ENCODE data around the gene PLA2G4D.

Gene PLA2G4D

DNA sequence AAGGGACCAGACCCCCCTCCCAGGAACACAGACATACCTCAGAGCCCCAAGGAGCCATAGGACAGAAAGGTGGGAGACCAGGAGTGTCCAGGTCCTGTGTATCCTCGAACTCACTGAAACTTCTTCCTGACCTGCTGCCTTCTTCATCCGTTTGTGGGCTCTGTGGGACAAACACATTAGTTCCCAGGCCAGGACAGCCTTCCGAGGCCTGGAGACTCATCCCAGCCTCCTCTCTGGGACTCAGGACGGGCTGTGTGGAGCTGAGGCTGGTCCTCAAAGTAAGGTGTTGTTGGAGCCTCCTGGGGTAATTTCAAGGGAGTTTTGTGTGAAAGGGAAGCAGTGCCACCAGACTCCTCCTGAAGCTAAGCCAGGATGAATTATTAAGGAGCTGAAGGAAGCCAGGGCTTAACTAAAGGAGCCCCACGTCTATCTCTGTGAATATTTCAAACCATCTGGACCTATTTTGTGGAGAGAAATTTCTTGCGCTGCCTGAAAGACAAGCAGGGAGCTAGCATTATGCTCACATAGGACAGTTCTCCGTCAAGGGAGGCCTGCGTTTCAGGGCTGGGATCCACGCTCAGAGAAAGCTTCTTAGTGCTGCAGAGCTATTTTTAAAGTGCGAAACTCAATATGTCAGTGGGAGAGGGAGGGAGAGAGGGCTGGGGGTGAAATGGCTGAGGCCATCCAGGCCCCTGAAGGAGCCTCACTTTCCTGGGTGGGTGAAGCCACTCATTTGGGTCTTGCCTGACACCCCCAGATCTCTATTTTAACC is 43.7 kb downstream of the PLA2G4D start:
- DNase-seq (ENCODE audit: low spot score) = no peak

DNA sequence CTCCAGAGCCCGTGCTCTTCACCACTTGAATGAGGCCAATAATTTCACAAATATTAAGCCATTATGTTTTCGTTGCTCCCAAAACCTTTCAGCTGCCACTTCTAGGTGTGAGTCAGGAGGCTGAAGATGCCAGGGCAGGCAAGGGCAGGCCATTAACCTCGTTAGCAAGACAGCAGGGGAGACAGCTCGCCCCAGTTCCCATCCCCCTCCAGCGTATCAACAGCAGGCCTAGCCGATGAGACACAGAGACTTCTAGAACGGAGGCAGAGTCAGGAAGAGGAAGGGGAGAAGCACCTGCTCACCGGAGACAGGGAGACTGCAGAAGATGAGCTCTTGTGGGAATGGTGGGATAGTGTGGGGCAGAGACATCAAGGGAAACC is 45.6 kb downstream of the PLA2G4D start:
- no peak for DNase-seq (ENCODE audit: low spot score)

DNA sequence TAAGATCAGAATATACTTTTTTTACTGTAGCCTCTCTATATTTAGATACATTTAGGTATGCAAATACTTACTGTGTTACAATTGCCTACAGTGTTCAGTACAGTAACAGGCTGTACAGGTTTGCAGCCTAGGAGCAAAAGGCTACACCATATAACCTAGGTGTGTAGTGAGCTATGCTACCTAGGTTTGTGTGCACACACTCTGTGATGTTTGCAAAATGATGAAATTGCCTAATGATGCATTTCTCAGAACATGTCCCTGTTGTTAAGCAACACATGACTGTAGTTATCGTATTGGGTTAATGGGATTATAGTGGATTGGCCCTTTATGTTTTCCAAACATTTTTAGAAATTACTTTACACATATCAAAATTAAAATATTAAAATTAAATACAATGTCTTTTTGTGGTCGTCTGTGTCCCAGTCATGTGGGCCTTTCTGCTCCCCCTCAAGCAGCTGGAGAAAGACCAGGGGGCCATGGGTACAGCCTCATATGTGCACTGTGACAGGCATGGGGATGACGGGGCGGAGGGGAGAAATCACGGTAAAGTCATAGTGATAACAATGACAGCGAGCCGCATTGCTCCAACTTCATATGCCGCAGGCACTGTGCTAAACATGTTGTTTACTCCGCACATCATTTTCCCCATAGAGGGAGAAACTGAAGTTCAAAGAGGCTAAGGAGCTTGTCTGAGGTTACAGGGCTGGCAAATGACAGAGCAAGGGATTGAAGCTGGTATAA is 46.1 kb downstream of the PLA2G4D start:
- DNase-seq (ENCODE audit: low spot score) = no peak

DNA sequence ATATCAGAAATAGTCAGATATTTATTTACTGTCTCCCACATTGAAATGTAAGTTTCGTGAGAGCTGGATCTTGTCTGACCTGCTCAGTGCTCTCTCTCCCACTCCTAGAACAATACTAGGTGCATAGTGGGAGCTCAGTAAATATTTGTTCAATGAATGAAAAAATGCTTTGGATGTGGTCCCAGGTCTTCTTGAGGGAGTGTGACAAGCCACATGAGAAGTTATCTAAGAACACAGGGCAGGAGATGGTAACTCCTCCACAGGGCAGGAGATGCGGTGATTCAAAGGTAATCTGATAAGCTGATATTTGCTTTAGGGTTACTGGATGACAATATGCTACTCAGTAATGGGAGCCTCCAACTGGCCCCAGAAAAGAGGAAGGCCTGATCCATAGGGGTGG is 47.8 kb downstream of the PLA2G4D start:
- DNase-seq (ENCODE audit: low spot score) = no peak

DNA sequence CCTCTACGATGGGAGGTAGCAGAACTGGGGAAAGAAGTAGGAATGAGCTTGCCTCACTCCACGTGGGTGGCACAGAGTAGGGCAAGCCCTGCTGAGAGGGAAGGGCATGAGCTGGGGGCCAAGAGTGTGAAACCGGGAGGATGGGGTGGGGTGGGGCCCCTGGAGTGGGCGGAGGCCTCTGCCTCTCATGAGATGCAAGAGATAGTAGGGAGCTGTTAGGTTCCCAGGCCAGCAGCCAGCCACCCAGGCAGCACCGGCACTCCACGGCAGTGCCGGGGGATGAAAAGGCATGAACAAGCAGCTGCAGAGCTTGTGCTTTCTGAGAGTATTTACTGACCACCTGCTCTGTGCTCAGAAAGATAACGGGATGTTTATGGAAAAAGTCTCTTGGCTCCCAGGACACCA is 49.1 kb downstream of the PLA2G4D start:
- DNase-seq (ENCODE audit: low spot score) = no peak

DNA sequence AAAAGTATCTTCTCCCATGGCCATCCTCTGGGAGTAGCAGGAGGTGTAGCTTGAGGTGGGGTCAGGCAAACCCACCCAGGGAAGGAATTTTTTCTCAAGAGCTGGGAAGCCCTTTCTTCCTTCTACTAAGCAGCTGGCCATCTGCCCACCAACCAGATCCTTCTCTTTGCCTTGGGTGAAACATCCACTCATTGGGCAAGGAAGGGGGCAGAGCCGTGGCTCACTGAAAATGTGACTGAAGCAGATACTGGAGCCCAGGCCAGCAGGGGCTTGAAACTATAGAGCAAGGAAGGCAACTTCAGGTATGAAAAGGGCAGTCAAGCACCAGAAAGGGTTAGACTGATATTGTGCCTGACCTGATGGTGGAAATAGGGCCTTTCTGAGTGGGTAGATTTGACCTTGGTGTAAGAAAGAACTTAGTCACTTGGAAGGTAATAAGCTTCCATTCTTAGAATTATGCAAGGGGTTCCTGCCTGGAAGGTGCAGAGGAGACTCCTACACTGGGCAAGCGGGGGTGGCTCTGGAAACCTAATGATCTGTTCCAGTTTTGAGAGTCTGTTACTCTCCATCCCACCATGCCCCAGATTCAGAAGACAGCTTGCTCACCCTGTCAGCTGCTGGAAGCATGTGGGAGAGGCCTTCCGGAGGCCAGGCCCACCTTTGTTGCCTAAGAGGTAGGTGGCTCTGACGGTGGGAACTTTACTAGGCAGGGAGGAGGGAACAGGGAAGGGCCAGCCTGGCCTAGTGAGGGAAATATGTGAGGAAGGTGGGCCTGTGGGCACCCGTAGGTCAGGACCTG is 51.6 kb downstream of the PLA2G4D start:
- DNase-seq (ENCODE audit: low spot score) = no peak

DNA sequence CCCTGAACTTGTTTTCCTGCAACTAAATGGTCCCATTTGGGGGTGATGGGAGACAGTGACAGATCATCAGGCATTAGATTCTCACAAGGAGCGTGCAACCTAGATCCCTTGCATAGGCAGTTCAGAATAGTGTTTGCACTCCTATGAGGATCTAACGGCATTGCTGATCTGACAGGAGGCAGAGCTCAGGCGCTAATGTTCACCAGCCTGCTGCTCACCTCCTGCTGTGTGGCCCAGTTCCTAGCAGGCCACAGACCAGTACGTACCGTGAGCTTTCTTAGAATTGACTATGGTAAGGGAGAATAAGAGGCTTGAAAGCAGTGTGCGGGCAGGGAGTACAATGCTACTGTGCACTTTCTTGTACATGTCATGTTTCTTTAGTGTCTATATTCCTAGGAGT is 56.0 kb downstream of the PLA2G4D start:
- DNase-seq (ENCODE audit: low spot score) = no peak

DNA sequence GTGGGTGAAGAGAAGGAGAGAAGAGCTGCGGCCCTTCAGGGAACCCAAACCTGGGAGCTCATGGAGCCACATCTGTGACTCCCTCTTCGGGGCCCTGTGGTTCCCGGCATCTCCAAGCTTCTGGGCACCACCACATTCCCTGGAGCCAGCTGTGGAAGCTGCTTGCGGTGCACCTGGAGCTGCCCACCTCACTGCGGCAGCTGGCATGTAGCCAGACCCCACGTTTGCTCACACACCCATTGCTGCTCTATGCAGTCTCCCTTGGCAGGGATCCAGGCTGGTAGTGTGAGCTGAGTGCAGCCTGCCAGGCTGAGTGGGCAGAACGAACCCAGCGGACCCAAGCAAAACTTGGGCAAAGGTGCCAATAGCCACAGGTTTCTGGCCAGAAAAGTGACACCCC is 56.7 kb downstream of the PLA2G4D start:
- DNase-seq (ENCODE audit: low spot score) = no peak

DNA sequence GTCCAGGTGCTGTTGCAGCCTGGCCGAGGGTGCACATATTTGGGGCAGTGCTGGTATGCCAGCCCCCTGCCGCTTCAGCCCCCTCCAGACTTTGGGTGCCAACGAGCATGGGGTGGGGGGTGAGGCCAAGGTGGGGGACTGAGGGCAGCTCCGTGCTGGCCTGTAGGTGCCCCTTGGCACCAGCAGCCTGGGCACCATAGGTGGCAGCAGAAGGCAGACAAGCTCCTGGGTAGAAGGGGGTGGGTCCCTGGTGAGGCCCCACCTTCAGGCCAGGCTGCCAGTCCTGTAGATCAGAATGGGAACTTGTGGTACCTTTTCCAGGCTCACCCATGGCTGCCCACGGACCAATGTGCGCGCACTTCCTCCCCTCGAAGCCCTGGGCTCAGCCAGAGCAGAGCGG is 57.4 kb downstream of the PLA2G4D start:
- no peak for DNase-seq (ENCODE audit: low spot score)

DNA sequence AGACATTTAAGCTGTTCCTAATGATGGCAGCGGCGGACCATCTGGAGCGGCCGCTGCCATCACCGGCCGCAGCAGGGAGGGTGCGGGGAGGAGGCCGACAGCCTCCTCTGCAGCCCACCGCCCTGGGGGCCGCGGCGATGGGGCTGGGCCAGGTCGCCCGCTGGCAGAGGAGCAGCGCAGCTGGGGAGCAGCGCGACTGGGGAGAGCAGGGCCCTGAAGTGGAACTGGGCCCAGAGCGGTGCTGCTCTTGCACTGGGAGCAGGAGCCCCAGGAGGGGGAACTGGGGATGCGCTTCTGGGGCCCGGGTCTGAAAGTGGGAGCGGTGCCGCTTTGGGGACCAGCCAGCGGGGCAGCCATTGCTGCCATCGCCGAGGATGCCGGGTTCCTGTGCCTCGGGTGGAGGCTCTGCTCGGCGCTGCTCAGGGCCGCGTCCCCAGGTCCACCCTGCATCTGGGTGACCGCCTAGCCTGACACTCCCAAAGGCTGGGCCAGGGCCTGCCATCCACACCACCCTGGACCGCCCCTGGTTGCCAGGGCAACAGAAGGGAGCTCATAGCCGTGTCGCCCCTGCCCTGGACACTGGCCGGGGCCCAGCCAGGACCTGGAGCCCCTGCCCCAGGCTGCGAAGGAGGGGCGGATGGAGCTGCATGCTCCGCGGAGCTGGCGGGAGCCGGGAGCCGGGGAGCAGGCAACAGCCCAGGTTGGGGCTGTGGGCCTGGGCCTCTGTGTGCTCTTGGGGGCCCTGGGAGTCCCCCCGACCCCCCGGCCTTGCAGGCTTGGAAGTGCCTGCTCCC is 58.1 kb downstream of the PLA2G4D start:
- no peak for DNase-seq (ENCODE audit: low spot score)

DNA sequence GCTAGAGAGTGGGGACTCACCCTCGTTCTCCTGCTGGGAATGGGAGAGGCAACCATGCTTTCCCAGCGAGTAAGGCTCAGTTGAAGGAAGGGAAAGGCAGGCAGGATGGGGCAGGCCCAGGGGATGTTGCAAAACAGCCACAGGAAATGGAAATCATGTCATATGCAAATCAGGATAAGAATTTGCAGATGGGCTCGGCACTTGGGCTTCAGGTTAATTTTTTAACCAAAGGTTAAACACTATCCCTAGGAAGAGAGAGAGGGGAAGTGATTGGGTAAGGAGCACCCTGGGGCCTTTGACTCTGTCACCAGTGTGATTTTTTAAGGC is 59.0 kb downstream of the PLA2G4D start:
- no peak for DNase-seq (ENCODE audit: low spot score)

DNA sequence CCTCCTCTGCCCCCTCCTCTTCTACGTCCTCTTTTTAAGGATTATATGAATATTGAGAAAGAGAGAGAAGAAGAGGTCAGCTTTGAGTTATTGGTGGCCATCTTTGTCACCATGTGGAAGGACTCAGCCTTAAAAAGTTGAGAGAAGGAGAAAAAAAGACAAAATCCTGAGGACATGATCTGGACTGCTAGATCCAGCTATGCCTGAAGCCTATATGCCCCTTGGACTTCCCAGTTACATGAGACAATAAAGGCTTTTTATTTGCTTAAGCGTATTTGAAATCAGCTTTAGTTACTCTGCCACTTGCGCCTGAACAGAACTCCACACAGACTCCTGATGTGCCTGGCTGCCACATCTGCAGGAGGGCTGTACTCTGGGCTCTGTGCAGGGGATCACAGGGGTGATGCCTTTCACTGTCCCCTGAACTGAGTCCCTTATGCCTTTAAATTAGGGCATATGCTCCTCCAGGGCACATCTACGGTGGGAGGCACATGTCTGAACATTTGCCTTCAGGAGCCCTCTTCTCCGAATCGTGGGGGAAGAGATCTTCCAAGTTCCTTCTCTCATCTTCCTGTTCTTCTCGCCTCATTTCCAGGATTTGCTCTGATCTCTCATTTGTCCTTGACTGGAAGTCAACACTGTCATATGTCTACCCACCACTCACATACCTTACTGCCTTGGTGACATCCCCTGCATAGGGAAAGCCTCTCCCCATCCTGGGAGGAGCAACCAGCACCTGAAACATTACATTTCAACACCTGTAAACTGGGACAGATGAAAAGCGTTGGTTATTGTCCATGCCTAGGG is 59.5 kb downstream of the PLA2G4D start:
- no peak for DNase-seq (ENCODE audit: low spot score)

DNA sequence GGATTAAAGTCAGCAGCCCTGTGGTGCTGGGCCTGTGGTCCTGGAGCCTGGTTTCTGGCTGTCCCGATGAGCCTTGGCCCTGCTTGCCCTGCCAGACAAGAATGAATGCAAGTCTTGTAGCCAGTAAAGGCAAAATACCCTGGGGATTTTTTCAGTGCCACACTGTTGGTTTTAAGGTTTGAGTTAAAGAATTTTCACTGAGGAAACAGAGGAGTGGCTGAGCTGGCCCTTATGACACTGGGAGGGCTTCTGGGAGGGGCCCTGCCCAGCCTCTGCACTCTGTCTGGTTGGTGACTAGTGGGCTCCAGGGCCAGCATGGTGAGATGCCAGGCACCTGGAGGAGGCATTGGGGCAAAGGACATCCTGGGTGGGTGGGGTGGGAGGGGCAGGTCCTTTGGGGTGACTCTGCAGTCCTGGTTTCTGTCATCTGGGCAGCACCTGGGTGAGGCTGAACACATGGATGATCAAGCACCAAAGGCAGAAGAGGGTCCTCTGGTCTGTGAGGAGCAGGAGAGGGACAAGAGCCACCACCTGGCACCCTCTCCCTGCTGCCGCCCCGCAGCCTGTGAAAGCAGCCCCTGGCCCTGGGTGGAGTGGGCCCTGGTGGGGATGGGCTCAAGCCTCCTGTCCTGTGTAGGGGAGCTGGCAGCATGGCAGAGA is 61.0 kb downstream of the PLA2G4D start:
- DNase-seq (ENCODE audit: low spot score) = no peak

DNA sequence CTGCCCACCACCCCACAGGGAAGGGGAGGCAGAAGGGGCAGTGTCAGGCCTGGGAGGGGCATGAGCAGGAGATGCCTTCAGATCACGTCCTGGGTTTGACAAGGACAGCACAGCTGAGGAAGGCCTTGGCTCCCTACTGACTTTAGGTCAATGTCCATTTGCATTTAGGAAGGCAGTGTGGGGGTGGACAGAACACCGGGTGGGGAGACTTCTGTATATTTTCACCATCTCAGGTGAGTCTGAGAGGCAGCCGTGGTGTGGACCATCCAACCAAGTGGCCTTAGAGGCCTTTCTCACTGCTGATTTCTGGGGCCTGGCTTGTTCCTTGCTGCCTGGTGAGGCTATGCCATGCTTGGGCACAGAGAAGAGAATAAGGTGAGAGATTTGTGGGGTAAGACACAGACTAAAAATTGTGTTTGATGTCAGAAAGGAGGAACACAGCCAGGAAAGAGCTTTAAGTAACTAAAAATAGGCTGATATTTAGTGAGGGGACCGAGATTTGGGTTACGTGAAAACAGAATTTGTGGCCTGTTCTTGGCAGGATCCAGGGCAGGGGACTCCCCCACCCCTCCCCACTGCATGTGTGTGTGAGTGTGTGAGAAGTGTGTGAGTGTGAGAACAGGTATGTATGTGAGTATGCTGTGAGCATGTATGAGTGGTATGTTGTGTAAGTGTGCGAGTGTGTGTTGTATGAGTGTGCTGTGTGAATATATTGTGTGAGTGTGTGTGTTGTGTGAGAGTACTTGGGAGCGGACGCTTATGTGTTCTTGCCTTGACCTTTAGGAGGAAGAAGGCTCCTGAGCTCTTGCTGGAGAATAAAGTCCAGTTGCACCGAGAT is 61.8 kb downstream of the PLA2G4D start:
- no peak for DNase-seq (ENCODE audit: low spot score)

DNA sequence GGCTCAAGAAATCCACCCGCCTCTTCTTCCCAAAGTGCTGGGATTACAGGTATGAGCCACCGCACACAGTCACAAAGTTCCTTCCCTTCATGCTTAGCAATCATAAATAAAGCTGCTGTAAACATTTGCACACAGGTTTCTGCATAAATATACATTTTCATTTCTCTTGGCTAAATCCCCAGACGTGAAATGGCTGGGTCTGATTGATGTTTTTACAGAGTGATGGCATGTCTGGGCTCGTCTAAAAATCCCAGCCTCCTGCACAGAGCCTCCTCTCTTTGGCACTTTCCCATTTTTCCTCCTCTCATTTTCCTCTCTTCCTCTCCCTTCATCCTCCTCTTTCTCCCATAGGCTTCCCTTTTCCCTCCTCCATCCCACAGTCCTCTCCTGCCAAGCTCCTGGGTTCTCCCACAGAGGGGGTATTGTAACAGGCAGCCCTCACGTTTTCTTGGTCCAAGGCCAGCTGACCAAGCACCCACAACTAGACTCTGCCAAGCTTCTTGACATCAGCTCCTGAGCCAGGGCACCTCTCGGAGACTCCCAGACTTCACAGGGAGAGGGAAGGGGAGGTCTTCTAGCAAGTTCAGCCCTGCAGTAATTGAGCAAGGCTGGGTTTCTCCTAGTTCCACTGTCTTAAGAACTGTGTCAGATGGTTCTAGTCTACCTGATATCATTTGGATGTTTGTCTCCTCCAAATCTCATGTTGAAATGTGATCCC is 63.0 kb downstream of the PLA2G4D start:
- DNase-seq (ENCODE audit: low spot score) = no peak

DNA sequence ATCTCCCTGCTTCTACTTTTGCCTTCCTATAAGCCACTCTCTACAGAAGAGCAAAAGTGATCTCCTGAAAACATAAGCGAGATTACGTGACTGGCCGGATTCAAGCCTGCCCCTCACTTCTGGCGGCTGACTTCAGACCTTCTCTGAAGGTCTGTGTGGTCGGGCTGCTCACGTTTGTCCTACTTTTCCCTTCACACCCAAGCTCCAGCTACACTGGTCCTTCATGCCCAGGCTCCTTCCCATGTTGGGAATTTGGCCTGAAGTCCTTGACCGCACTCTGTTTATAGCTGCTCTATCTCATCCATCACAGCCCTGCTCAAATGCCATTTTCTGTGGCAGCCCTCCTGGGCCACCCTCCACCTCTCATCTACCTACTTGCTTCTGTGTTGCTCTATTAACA is 66.8 kb downstream of the PLA2G4D start:
- no peak for DNase-seq (ENCODE audit: low spot score)

DNA sequence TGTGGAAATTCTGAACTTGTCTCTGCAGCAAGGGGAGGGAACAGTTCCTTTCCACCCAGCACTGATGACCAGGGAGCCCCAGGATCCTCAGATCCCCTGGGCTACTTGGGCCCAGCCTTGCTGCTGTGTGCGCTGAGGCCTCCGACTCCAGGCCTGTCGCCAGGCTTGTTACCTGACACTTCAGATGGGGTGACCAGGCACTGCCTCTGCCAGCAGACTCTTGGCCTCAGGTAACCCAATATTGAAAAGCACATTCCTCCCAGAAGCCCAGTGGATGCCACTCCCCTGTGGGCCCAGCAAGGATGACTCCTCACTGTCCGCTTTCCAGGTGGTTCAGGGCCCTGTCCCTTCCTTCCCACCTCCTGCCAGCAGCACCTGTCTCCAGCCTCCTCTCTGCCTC is 70.1 kb downstream of the PLA2G4D start:
- no peak for DNase-seq (ENCODE audit: low spot score)

DNA sequence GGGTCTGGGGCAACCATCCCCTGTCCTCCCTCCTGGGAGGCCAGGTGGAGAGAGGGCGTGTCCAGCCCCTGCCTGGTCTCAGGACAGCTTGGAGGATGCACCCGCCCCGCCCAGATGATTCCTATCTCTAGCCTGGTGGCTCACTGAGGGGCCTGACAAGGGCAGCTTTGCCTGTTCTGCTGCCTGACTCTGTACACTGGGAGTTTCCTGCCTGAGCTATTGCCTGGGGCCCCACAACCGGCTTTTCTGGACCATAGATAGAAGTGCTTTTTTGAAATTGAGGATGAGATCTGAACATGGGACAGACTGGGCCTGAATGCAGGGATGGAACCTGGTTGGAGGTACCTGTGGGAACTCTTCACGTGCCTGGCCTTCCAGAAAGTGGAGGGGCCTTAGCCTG is 72.8 kb downstream of the PLA2G4D start:
- DNase-seq (ENCODE audit: low spot score) = no peak

DNA sequence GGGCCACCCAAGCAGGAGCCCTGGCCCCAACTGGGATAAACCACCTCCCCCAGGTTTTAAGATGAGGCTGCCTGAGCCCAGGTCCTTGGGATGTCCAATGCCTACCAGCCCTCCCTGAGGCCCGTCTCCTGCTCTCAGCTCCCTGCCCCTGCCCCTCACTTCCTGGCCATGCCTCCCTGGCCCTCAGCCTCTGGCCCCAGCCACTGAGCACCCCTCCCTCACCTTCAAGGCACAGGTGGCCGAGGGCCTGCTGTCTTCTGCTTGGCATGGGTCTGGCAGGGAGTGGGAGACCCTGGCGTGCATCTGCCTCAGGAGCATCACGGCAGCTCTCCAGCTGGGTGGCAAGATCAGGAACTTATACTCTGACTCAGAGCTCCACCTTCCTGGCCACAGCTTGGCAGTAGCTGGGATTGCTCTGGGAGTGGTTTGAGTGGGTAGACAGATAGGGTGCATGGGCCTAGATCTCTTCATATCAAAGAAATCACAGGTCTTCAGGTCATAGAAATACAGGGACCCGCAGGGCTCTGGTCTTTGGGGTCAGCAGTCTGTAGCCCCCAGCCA is 73.6 kb downstream of the PLA2G4D start, which contains the start of gene PLA2G4E:
PLA2G4E (minus strand) TSS at position 330 of the 561 bp plus-strand sequence; CDS start at position 318, 12 bp downstream.
- no peak for DNase-seq (ENCODE audit: low spot score)
